H1 (cell line): ENCODE results near the gene SLC7A9. TPM values are rescaled to one million over a fixed set of nuclear protein-coding genes. Genes with fewer than 3 reads are reported as not detected.

ENCODE experiments used
- CHD7 ChIP-seq: fragments of 300-600 bp; sonication (generic); IDR thresholded peaks from 2 replicates; pipeline ENCODE4 v1.7.1; 2012; ENCODE audit warnings: low read length, moderate library complexity, mild to moderate bottlenecking, inconsistent platforms; ENCODE audit not compliant: insufficient replicate concordance
- NANOG ChIP-seq: IDR thresholded peaks from 2 replicates; pipeline ENCODE4 v1.6.1; 2011; ENCODE audit warnings: low read length, low read depth, mild to moderate bottlenecking, inconsistent platforms; ENCODE audit not compliant: insufficient read depth, poor library complexity, severe bottlenecking
- NRF1 ChIP-seq: IDR thresholded peaks from 2 replicates; pipeline ENCODE4 v1.6.1; 2011; ENCODE audit warnings: mild to moderate bottlenecking, low read depth, low read length, improper control_type of control experiment
- polyA plus RNA-seq, 7 experiments: library from polyadenylated mRNA; depleted of rRNA in 3 of 7; stranded (reverse) in 5 of 7; unstranded in 2 of 7; fragments of >200 nt in 5 of 7; fragments of 200-250 nt in 2 of 7; gene quantifications; 1 replicate in 5 of 7; 2 replicates in 1 of 7; 4 replicates in 1 of 7; pipeline versions ENCODE4 v1.2.1 to v1.2.3, GENCODE V29; 2011 to 2013; ENCODE audit warnings: missing spikeins in 2 of 7, mixed read lengths in 2 of 7
- total RNA-seq: library from RNA; stranded (reverse); fragmentation: NEBNext Ultra II Directional; extraction: Animal tissue kit (Norgen Biotek cat#: 25700); gene quantifications from 2 replicates; pipeline ENCODE4 v1.2.1, GENCODE V29; 2021

The SLC7A9 gene
- total and polyA plus RNA-seq, 2 of the 8 experiments (the other 6 are each of a cell fraction or from before 2014, with no cell fraction given), result 0.15 TPM; not detected in 1

- TF ChIP-seq CHD7 (no peak), NANOG (no peak), NRF1 (no peak)
Measured at GRCh38 chr19:32818536-32818935, 51.0 kb downstream of the SLC7A9 start (continued).
